ENCODE results near the gene PCSK6. TPM values are rescaled to one million over a fixed set of nuclear protein-coding genes. Genes with fewer than 3 reads are reported as not detected.

The PCSK6 gene
- total and polyA plus RNA-seq, 3 experiments from 2014 or later = 0.74 to 1.7 (median 0.95) TPM

DNA sequence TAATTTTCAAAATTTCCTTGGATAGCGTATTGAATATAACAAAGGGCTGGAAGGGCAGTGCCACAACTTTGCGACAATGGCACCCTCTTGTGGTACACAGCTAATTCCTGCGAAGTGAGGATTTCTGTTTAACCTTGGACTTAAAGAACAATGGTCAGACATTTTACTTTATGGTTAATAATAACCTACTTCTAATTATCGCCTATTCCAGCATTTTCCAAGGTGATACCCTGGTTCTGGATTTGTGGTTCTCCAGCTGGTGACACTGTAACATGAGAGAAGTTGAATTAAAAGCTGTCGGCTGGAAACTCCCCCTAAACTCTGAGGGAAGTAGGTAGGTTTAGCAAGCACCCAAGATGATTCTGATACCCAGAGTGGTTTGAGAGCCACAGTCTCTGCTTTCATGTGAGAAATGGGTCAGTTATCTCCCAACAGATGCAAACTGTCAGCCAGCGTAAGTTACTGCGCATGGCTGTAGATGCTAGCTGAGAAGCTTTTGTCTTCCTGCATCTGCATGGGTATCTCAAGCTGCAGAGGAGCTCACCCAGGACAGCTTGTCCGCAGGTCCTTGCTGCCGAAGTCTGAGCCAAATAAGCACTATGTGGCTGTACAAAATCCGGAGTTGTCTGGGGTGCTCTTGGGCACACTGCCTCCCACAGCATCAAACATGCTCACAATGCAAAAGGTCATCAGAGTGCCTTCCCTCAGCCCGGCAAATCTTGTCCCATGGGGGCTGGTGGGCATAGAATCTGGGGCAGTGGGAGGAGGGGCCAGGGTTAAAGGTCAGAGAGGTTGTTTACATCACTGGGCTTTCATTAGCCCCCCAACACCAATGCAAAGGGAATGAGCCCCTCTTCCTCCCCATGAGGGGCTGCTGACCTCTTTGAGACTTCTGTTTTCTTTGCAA is 231.0 kb downstream of the PCSK6 start:
- POLR2A ChIA-PET = no interaction called here
- peak; percentile 27 to 64 (median 45) for DNase-seq

DNA sequence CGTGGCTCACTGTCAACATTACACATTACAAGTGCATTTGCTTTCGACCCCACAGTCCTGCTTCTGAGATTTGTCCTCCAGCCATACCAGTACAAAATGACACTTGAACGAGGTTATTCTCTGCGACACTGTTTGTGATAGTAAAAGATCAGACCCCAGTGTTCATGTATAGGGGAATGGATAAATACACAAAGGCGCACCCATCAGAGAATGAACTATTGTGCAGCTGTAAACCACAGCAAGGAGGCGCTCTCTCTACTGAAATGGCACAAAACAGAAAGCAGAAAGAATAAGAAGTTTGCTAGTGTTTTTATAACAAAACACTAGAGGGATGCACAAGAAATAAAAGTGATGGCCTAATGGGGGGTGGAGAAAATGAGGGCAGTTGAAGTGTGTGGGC is 232.8 kb downstream of the PCSK6 start:
- CTCF ChIA-PET = interaction anchor here (2.0 to 3.4 kb wide), 6 partner anchors 14 to 174 kb away, joined by 5 to 43 read pairs (median 16); no protein-coding TSS in a partner anchor

More for the DNA sequence above, 231.0 kb downstream of the PCSK6 start:
- Mint-ChIP-seq H3K36me3 (no peaks in the 10 kb centered on the region), H3K27me3 (peaks cover 10 to 16% of the 10 kb centered on the region in 2 donors), H3K4me3 (peak overlapping the region in 1 of 7 donors; percentile 28), H3K4me1 (peaks cover 0 to 5% (median 2%) of the 10 kb centered on the region in 3 donors), H3K9me3 (no peaks in the 10 kb centered on the region), H3K27ac (no peak overlapping the region)
- no peak overlapping the region for H3K4me3 ChIP-seq (ENCODE audit: low read length)
- no peaks in the 10 kb centered on the region for H3K4me1 ChIP-seq (ENCODE audit: insufficient read depth, low read length)
- CTCF ChIA-PET = interaction anchor here (0.6 to 3.4 kb wide), 25 partner anchors 9 to 378 kb away, joined by 3 to 43 read pairs (median 5); no protein-coding TSS in a partner anchor
- H3K36me3 ChIP-seq (ENCODE audit: insufficient read depth, low read length) = no peaks in the 10 kb centered on the region
- H3K27ac ChIP-seq (ENCODE audit: low read depth, low read length) = no peak overlapping the region
- H3K27me3 ChIP-seq (ENCODE audit: insufficient read depth, low read length, poor library complexity, severe bottlenecking) = no peaks in the 10 kb centered on the region
- no peaks in the 10 kb centered on the region for H3K9me3 ChIP-seq (ENCODE audit: low read length)

DNA sequence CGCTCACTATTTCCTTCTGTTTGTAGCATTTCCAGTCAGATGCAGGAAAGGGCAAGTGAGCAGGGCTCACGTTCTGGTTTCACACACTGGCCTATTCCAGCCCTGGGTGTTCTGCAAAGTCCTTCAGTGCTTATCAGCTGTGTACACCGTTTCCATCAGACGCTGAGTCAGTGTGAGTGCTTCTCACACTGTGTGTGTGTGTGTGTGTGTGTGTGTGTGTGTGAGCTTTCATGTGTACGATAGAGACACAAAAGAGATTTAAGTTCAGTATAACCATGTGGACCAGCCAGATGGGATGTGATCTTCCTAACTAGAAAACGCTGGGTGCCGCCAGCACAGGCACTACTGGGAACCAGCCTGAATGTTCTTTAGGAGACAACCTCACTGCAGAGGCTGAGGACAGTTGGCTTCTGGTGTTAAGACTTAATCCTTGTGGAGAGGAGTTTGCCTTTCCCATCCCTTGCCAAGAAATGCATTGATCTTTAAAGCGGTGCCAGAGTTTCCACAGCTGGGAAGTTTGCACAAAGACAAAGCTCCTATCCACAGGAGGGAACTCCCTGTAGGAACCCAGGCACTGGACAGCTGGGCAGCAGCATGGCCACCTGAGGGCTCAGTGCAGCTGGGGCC is 233.8 kb downstream of the PCSK6 start:
- Mint-ChIP-seq H3K4me3 (peak overlapping the region in 1 of 7 donors; percentile 50), H3K9me3 (no peaks in the 10 kb centered on the region), H3K27ac (peak overlapping the region in 1 of 8 donors; percentile 60), H3K36me3 (peaks cover 0 to 6% (median 0%) of the 10 kb centered on the region in 3 donors), H3K27me3 (peaks cover 6 to 10% of the 10 kb centered on the region in 2 donors), H3K4me1 (peaks cover 10 to 13% (median 11%) of the 10 kb centered on the region in 3 donors)
- POLR2A ChIA-PET = no interaction called here
- no peaks in the 10 kb centered on the region for H3K9me3 ChIP-seq (ENCODE audit: low read length)
- CTCF ChIA-PET = interaction anchor here (0.8 to 3.4 kb wide), 2 partner anchors 13 to 167 kb away, joined by 3 to 38 read pairs; no protein-coding TSS in a partner anchor
- H3K27me3 ChIP-seq (ENCODE audit: insufficient read depth, low read length, poor library complexity, severe bottlenecking) = no peaks in the 10 kb centered on the region
- H3K36me3 ChIP-seq (ENCODE audit: insufficient read depth, low read length) = no peaks in the 10 kb centered on the region
- DNase-seq = no peak
- H3K4me1 ChIP-seq (ENCODE audit: insufficient read depth, low read length) = peaks cover 7% of the 10 kb centered on the region
- H3K27ac ChIP-seq (ENCODE audit: low read depth, low read length) = no peak overlapping the region
- no peak overlapping the region for H3K4me3 ChIP-seq (ENCODE audit: low read length)

More for the DNA sequence above, 232.8 kb downstream of the PCSK6 start:
- peaks cover 0 to 6% (median 0%) of the 10 kb centered on the region in 3 donors for H3K36me3 Mint-ChIP-seq
- H3K27me3 Mint-ChIP-seq = peaks cover 9 to 10% of the 10 kb centered on the region in 2 donors
- peaks cover 6% of the 10 kb centered on the region for H3K4me1 ChIP-seq (ENCODE audit: insufficient read depth, low read length)
- no peaks in the 10 kb centered on the region for H3K9me3 Mint-ChIP-seq
- no peaks in the 10 kb centered on the region for H3K9me3 ChIP-seq (ENCODE audit: low read length)
- peaks cover 10 to 12% (median 11%) of the 10 kb centered on the region in 3 donors for H3K4me1 Mint-ChIP-seq
- H3K4me3 ChIP-seq (ENCODE audit: low read length) = no peak overlapping the region
- DNase-seq = no peak
- H3K27ac Mint-ChIP-seq = no peak overlapping the region
- no peaks in the 10 kb centered on the region for H3K27me3 ChIP-seq (ENCODE audit: insufficient read depth, low read length, poor library complexity, severe bottlenecking)
- peak overlapping the region in 1 of 7 donors; percentile 23 for H3K4me3 Mint-ChIP-seq
- POLR2A ChIA-PET = no interaction called here
- H3K36me3 ChIP-seq (ENCODE audit: insufficient read depth, low read length) = no peaks in the 10 kb centered on the region
- no peak overlapping the region for H3K27ac ChIP-seq (ENCODE audit: low read depth, low read length)

DNA sequence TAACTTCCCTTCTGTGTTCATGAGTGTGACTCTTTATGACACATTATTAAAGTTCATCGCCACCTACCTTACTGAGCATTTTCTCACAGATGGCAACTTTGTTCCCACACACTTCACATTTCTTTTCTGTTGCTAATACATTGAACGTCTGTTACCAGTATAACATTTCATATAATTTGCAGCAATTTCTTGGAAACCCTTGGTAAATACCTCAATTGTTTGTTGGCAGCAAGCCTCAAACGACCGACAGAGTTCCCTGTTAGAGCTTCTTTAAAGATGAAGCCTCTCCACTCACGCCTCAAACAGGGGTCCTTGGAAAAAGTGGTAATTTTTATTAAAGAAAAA is 234.5 kb downstream of the PCSK6 start:
- Mint-ChIP-seq H3K9me3 (no peaks in the 10 kb centered on the region), H3K27ac (no peak overlapping the region)

DNA sequence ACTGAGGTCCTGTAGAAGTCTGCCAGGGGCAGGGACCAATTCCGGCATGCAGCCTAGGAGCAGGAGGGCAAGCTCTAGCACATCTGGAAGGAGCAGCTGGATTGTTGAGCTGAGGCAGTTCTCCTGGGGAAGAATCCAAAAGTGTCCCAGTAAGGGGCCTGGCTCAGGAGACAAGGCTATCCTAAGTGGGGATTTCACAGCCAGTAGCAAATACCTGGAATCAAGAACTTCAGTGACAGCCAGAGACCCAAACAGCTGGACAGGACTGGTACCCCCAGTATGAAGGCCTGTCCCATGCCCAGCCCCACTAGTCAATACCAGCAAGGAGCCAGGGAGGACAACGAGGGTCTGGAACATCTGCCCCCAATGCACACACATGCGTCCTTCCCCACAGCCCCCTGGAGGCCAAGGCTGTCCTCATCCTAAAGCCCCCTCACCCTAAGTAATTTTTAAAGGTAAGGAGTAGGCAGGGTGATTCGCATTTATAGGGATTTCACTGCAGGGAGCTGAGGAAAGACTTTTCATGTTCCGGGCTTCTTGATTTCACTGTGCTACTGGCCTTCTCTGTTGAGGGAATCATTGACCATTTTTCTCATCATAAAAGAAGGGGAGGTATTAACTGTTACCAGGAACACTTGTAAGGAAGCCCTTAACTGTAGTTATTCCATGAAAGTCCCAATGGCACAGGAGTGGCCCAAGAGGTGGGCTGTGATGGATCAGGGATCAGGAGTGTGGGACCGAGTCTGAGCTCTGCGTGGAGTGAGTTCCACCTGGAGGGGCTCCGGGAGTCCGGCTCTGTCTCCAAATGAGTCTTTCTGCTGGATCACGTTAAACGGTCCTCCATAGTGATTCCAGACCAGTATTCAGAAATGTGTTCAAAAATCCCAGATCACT is 235.1 kb downstream of the PCSK6 start:
- Histone ChIP-seq H3K4me1 (ENCODE audit: insufficient read depth, low read length) (peaks cover 18% of the 10 kb centered on the region), H3K4me3 (ENCODE audit: low read length) (no peak overlapping the region), H3K27ac (ENCODE audit: low read depth, low read length) (no peak overlapping the region), H3K9me3 (ENCODE audit: low read length) (no peaks in the 10 kb centered on the region), H3K27me3 (ENCODE audit: insufficient read depth, low read length, poor library complexity, severe bottlenecking) (no peaks in the 10 kb centered on the region), H3K36me3 (ENCODE audit: insufficient read depth, low read length) (no peaks in the 10 kb centered on the region)
- Mint-ChIP-seq H3K27me3 (peaks cover 0 to 8% of the 10 kb centered on the region in 2 donors), H3K4me3 (peak overlapping the region in 2 of 7 donors; percentile 12 to 48), H3K9me3 (no peaks in the 10 kb centered on the region), H3K4me1 (peaks cover 23 to 26% (median 25%) of the 10 kb centered on the region in 3 donors), H3K27ac (no peak overlapping the region), H3K36me3 (peaks cover 0 to 8% (median 0%) of the 10 kb centered on the region in 3 donors)
- CTCF ChIA-PET = interaction anchor here (0.8 to 2.0 kb wide), 4 partner anchors 10 to 239 kb away, joined by 3 to 9 read pairs (median 4); no protein-coding TSS in a partner anchor
- no peak for DNase-seq
- POLR2A ChIA-PET = no interaction called here

More for the DNA sequence above, 234.5 kb downstream of the PCSK6 start:
- peak overlapping the region in 1 of 7 donors; percentile 48 for H3K4me3 Mint-ChIP-seq
- H3K27me3 ChIP-seq (ENCODE audit: insufficient read depth, low read length, poor library complexity, severe bottlenecking) = no peaks in the 10 kb centered on the region
- H3K27me3 Mint-ChIP-seq = peaks cover 3 to 10% of the 10 kb centered on the region in 2 donors
- no peaks in the 10 kb centered on the region for H3K36me3 ChIP-seq (ENCODE audit: insufficient read depth, low read length)
- no peak overlapping the region for H3K4me3 ChIP-seq (ENCODE audit: low read length)
- POLR2A ChIA-PET = no interaction called here
- H3K4me1 Mint-ChIP-seq = peaks cover 17 to 20% (median 18%) of the 10 kb centered on the region in 3 donors
- no peaks in the 10 kb centered on the region for H3K9me3 ChIP-seq (ENCODE audit: low read length)
- peak overlapping the region; percentile 12 for H3K27ac ChIP-seq (ENCODE audit: low read depth, low read length)
- peaks cover 0 to 8% (median 0%) of the 10 kb centered on the region in 3 donors for H3K36me3 Mint-ChIP-seq
- H3K4me1 ChIP-seq (ENCODE audit: insufficient read depth, low read length) = peaks cover 14% of the 10 kb centered on the region
- DNase-seq = no peak
- CTCF ChIA-PET = interaction anchor here (0.8 to 2.0 kb wide), 2 partner anchors 165 to 167 kb away, joined by 3 to 9 read pairs; no protein-coding TSS in a partner anchor

Other genes with a start within 250 kb of the PCSK6 start
- 10 to 100 TPM; 49.4 to 49.7 TPM for gene CHSY1, start 237.7 kb downstream of the PCSK6 start, total RNA-seq
- 3.6 TPM for gene CHSY1, start 237.7 kb downstream of the PCSK6 start, polyA plus RNA-seq
- 10 to 100 TPM; 46.7 to 47.8 TPM for gene SELENOS, start 212.2 kb downstream of the PCSK6 start, total RNA-seq
- gene SELENOS, start 212.2 kb downstream of the PCSK6 start, polyA plus RNA-seq = 81.2 TPM
- 100 to 1,000 TPM; 213 to 225 TPM for gene SNRPA1, start 194.5 kb downstream of the PCSK6 start, total RNA-seq
- 74.4 TPM for gene SNRPA1, start 194.5 kb downstream of the PCSK6 start, polyA plus RNA-seq
- gene TM2D3, start 162.7 kb upstream of the PCSK6 start, total RNA-seq = 10 to 100 TPM; 63.5 to 68.0 TPM
- gene TM2D3, start 162.7 kb upstream of the PCSK6 start, polyA plus RNA-seq = 35.8 TPM
- 10 to 100 TPM in 1 of 2 experiments, 1 to 10 TPM in 1; 10.0 to 10.7 TPM for gene TARS3, start 234.8 kb upstream of the PCSK6 start, total RNA-seq
- 17.7 TPM for gene TARS3, start 234.8 kb upstream of the PCSK6 start, polyA plus RNA-seq

Data from CD8-positive, alpha-beta memory T cell (primary cell).